Neuron (in vitro differentiated cells): ENCODE data around the gene UCN2.
"Not testable (repeated sequence)": the region's sequence is repeated elsewhere in the genome, so short reads cannot be mapped to it uniquely, and the experiment has no call there.

ENCODE experiments used
- H2AFZ ChIP-seq: one replicate; pipeline ENCODE4 v1.6.1; 2013; ENCODE audit warnings: low read depth, mild to moderate bottlenecking, inconsistent platforms, low read length, moderate library complexity
- H3K27me3 ChIP-seq: one replicate; pipeline ENCODE4 v1.6.1; 2013; ENCODE audit warnings: low read length; ENCODE audit not compliant: insufficient read depth
- H3K36me3 ChIP-seq: one replicate; pipeline ENCODE4 v1.6.1; 2013; ENCODE audit warnings: low read length; ENCODE audit not compliant: insufficient read depth
- H3K4me1 ChIP-seq: one replicate; pipeline ENCODE4 v1.6.1; 2013; ENCODE audit warnings: low read length; ENCODE audit not compliant: insufficient read depth
- H3K4me3 ChIP-seq: 2 replicates; pipeline ENCODE4 v1.5.1; 2013; ENCODE audit warnings: mild to moderate bottlenecking, low read length, moderate library complexity
- H3K9me3 ChIP-seq: one replicate; pipeline ENCODE4 v1.6.1; 2013; ENCODE audit warnings: low read length

UCN2 gene

DNA sequence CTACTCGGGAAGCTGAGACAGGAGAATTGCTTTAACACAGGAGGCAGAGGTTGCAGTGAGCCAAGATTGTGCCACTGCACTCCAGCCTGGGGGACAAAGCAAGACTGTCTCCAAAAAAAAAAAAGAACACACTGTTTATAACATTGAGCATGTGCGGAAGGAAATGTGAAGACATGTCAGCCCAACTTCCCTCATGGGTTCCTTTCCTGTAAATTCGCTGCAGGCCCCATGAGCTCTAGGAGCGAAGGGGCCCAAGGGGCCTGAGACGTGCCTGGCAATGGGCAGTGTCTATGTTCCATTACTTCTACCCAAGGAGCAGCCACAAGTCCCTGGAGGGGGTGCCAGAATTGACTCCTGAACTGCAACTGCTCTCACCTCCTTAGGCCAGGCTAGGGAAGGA lies 10.2 kb downstream of the UCN2 start:
- H2AFZ ChIP-seq: no peak overlapping the region
- H3K27me3 ChIP-seq: no peaks in the 10 kb centered on the region
- no peaks in the 10 kb centered on the region for H3K36me3 ChIP-seq
- no peak overlapping the region for H3K4me3 ChIP-seq
- H3K9me3 ChIP-seq: no peaks in the 10 kb centered on the region
- H3K4me1 ChIP-seq: peaks cover 17% of the 10 kb centered on the region

DNA sequence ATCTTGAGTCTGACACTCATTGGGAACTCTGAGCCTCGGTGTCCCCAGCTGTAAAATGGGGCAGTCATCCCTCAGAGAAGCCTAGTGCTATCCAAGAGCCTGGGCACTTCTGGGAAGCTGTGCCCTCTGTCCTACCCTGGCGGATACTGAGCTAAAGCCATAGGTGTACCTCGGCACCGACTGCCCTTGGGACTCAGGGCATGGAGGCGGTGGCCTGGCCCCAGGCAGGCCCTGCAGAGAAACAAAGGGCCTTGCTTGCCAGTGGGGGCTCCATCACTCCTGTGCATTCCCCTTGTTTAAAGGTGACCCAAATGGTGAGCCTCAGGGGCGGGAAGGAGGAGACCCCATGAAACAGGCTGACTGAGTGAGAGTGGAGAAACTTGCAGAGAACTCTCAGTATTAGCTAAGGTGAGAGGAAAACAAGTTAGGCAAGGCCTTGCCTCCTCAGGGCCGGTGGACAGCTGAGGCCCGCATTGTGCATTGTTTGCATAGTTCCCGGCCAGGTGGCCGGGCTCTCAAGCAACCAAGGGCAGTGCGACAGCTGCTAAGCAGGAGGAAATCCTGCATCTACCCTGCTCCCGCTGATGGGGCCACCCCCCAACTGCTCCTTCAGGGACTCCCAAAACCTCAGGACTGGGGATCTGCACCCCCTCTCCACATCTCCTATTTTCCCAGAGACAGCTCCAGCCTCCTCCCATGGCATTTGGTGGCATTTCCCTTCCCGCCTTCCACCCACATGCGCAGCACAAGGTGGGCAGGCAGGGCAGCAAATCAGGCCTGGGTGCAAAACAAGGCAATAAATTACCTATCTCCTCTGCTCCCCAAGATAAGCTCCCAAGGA lies 11.2 kb downstream of the UCN2 start:
- Histone ChIP-seq H3K9me3 (no peaks in the 10 kb centered on the region), H3K27me3 (no peaks in the 10 kb centered on the region), H2AFZ (no peak overlapping the region), H3K4me3 (no peak overlapping the region), H3K4me1 (peaks cover 17% of the 10 kb centered on the region), H3K36me3 (peaks cover under 1% of the 10 kb centered on the region)

DNA sequence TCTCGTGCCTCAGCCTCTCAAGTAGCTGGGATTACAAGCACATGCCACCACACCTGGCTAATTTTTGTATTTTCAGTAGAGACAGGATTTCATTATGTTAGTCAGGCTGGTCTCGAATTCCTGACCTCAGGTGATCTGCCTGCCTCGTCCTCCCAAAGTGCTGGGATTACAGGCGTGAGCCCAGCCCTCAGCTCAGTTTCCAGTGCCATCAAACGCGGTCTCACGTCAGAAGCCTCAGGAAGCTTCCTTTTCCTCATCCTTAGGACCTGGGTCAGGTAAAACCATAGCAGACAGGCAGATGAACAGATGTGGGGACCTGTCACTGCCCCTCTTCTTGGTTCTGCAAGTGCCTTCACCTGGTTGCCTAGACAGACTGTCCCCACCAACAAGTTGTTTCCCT lies 11.9 kb downstream of the UCN2 start:
- not testable (repeated sequence) for H2AFZ ChIP-seq
- peaks cover 14% of the 10 kb centered on the region for H3K4me1 ChIP-seq

DNA sequence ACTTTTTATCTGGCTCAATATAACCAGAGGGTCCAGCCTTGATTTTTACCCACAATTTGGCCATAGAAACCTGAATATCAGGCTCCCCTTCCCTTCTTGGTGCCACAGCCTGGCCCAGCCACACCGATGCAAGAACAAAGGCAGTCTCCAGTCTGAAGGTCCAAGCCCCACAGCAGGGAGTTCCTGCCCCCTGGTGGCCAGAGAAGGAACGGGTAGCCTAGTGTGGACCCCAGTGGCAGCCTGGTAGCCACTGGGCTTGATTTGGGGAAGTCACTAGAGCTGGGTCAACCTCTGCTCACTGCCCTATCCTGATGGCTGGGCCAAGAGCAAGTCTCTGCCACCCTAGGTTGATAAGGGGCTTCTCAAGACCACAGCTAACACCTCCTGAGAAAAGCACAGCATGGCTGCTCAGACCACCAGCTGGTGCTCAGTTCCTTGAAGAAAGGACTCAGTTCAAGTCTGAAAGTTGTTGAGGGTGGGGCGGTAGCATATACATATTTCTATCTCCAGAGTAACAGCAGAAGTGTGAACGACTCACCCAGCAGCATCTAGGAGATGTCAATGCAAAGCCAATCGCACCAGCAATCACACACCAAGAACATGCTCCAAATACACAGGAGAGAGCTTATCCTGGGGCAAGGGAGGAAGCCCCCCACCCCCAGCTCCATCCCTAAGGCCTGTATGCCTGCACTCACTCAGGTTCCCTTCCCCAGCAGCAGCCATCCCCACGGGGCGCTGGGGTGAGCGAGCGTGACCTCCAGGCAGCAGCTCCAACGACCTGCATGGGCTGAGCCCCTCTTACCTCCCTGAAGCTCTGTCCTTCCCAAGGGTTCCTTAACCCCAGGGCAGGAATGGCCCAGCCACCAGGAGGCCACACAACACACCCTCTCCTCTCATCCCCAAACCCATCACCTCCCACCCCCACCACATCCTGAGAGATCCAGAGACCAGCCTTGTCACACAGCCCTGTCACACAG lies 14.6 kb downstream of the UCN2 start:
- Histone ChIP-seq H3K36me3 (peaks cover 11% of the 10 kb centered on the region), H3K27me3 (no peaks in the 10 kb centered on the region), H2AFZ (no peak overlapping the region), H3K9me3 (no peaks in the 10 kb centered on the region), H3K4me3 (no peak overlapping the region), H3K4me1 (no peaks in the 10 kb centered on the region)

More for the DNA sequence above, 11.9 kb downstream of the UCN2 start:
- not testable (repeated sequence) for H3K9me3 ChIP-seq, H3K27me3 ChIP-seq, H3K36me3 ChIP-seq, H3K4me3 ChIP-seq

GRCh38 chr3:48548126-48548525 lies 15.5 kb downstream of the UCN2 start:
- no peak overlapping the region for H2AFZ ChIP-seq
- H3K4me3 ChIP-seq: no peak overlapping the region
- peaks cover 11% of the 10 kb centered on the region for H3K36me3 ChIP-seq

GRCh38 chr3:48546203-48546829 lies 17.3 kb downstream of the UCN2 start:
- Histone ChIP-seq H3K4me1 (no peaks in the 10 kb centered on the region), H3K4me3 (no peak overlapping the region), H3K9me3 (no peaks in the 10 kb centered on the region), H3K36me3 (peaks cover 11% of the 10 kb centered on the region), H2AFZ (no peak overlapping the region), H3K27me3 (no peaks in the 10 kb centered on the region)

More at GRCh38 chr3:48548126-48548525, 15.5 kb downstream of the UCN2 start:
- no peaks in the 10 kb centered on the region for H3K9me3 ChIP-seq
- no peaks in the 10 kb centered on the region for H3K27me3 ChIP-seq
- no peaks in the 10 kb centered on the region for H3K4me1 ChIP-seq

GRCh38 chr3:48544141-48544540 lies 19.4 kb downstream of the UCN2 start:
- Histone ChIP-seq H3K9me3 (no peaks in the 10 kb centered on the region), H3K36me3 (peaks cover 11% of the 10 kb centered on the region), H3K27me3 (no peaks in the 10 kb centered on the region), H3K4me1 (no peaks in the 10 kb centered on the region), H2AFZ (no peak overlapping the region), H3K4me3 (no peak overlapping the region)

DNA sequence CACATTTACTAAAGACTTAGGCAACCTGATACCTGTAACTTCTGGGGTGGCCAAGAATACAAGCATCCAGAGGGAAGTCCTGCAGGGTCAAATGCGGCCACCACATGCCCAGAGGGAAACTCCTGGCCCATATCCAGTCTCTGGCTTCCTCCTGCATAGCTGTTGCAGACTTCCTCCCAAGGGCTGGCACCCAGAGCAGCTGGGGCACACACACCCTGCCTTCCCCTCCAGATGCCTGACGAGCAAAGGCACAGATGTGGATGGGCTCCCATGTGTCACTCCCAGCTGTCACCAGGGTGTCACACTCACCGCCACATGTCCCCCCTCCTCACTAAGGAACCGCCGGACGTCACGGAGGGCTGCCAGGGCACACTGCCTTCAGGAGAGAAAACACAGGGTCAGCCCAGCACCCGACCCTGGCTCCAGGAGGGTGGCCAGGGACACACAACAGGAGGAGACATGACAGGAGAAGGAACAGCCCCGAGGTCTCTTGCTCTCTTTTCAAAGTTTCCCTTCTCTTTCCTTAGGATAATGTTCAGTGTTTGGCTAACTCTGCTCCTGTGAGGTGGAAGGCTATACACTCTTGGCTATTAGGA lies 20.2 kb downstream of the UCN2 start:
- Histone ChIP-seq H3K4me3 (no peak overlapping the region), H3K36me3 (peaks cover 11% of the 10 kb centered on the region), H3K4me1 (no peaks in the 10 kb centered on the region), H3K27me3 (no peaks in the 10 kb centered on the region), H3K9me3 (no peaks in the 10 kb centered on the region), H2AFZ (no peak overlapping the region)

GRCh38 chr3:48538451-48538850 lies 25.1 kb downstream of the UCN2 start:
- no peaks in the 10 kb centered on the region for H3K4me1 ChIP-seq
- peaks cover 38% of the 10 kb centered on the region for H3K36me3 ChIP-seq
- no peaks in the 10 kb centered on the region for H3K27me3 ChIP-seq
- no peaks in the 10 kb centered on the region for H3K9me3 ChIP-seq
- H2AFZ ChIP-seq: no peak overlapping the region
- no peak overlapping the region for H3K4me3 ChIP-seq

DNA sequence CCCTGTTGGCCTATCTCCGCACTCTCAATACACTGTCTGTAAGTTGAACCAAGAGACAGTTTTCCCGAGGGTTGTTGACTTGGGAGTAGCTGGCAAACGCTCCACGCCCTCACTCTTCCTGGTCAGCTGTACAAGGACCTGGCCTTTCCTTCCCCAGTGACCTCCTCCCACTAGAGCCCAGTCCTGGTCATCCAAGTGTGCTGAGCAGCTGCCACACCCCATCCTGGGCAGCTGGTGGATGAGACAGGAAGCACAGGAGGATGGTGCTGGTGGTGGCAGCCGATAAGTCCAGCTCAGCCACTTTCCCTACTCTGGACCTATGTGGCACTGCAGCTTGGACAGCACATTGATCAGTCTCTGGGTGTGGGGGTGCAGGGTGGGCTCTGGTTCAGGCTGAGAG lies 26.8 kb downstream of the UCN2 start:
- Histone ChIP-seq H3K4me3 (no peak overlapping the region), H3K27me3 (no peaks in the 10 kb centered on the region), H3K36me3 (peaks cover 47% of the 10 kb centered on the region), H2AFZ (no peak overlapping the region), H3K9me3 (no peaks in the 10 kb centered on the region), H3K4me1 (no peaks in the 10 kb centered on the region)

GRCh38 chr3:48536116-48536515 lies 27.5 kb downstream of the UCN2 start:
- Histone ChIP-seq H2AFZ (no peak overlapping the region), H3K36me3 (peaks cover 49% of the 10 kb centered on the region), H3K4me1 (no peaks in the 10 kb centered on the region), H3K4me3 (no peak overlapping the region), H3K9me3 (no peaks in the 10 kb centered on the region), H3K27me3 (no peaks in the 10 kb centered on the region)

GRCh38 chr3:48535578-48535977 lies 28.0 kb downstream of the UCN2 start:
- H3K27me3 ChIP-seq: no peaks in the 10 kb centered on the region
- no peak overlapping the region for H2AFZ ChIP-seq
- H3K36me3 ChIP-seq: peaks cover 51% of the 10 kb centered on the region
- H3K9me3 ChIP-seq: no peaks in the 10 kb centered on the region
- H3K4me1 ChIP-seq: no peaks in the 10 kb centered on the region
- no peak overlapping the region for H3K4me3 ChIP-seq
